Ovary (tissue), 3 donors: ENCODE results near the gene TRIM10.
"Not testable (repeated sequence)": the region's sequence is repeated elsewhere in the genome, so short reads cannot be mapped to it uniquely, and the experiment has no call there.

Experiments
- CTCF ChIP-seq, 3 donors: fragments of 450-650 bp in 2 of 3; fragments of 200-600 bp in 1 of 3; IDR thresholded peaks; one replicate each; pipeline versions ENCODE4 v1.5.1 to v1.8.0; 2016 to 2022; ENCODE audit warnings: antibody characterized with exemption in 3 of 3, mild to moderate bottlenecking in 1 of 3
- EP300 ChIP-seq: sonication (generic); formaldehyde crosslinking; IDR thresholded peaks from one replicate; pipeline ENCODE4 v1.6.1; 2017; ENCODE audit warnings: antibody characterized with exemption
- POLR2A ChIP-seq: fragments of 450-650 bp; IDR thresholded peaks from one replicate; pipeline ENCODE4 v1.6.1; 2017; ENCODE audit warnings: antibody characterized with exemption, mild to moderate bottlenecking, moderate library complexity
- donor health status: DM: no; HTN: no; CAD: no.

- TF ChIP-seq CTCF (IDR thresholded peaks at IDR 0.05); POLR2A; EP300: not testable (repeated sequence)
These were observed 20.8 kb downstream of the TRIM10 start for GRCh38 chr6:30140240-30140639.
